ENCODE data around the gene DUSP15. TPM values are rescaled to one million over a fixed set of nuclear protein-coding genes. Genes with fewer than 3 reads are reported as not detected.
"Not testable (repeated sequence)": the region's sequence is repeated elsewhere in the genome, so short reads cannot be mapped to it uniquely, and the experiment has no call there.

The DUSP15 gene
- total RNA-seq, 2 donors from 2014 or later: not detected

DNA sequence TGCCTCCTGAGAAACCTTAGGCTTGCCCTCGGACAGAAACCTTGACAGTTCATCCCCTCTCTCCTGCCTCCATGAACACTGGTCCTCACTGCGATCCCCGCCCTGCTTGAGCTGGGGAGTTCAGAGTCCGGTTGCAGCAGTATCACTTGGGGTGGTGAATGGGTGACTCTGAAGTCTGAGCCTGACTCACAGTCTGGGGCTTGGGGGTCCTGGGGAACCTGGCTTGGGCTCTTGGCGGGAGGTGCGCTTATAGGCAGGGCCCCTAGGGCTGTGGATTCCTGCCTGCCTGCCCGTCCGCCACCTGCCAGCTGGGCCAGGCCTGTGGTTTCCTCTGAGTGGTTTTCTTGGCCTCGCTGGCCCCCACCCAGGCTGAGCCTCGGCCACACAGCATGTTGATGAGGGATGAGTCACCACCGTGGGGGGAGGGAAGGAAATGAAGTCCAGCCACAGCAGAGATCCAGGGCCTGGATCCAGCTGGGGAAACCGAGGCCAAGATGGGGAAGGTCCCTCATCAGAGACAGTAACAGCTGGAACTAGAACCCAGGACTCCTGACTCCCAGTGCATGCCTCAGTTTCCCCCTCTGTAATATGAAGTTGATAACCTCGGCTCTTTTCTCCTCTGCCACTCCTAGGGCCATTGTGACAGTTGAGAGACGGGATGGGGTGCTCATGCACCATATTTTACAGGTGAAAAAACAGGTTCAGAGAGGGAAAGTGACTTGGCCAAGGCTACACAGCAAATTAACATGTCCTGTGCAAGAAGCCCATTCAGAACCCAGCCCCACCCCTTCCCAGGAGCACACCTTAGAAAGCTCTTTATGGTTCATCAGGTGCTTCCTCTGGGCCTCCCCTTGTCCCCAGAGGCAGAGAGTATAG, 34.1 kb downstream of the DUSP15 start:
- Mint-ChIP-seq H3K27ac (peak overlapping the region; percentile 65), H3K4me3 (no peak overlapping the region), H3K27me3 (no peaks in the 10 kb centered on the region), H3K36me3 (ENCODE audit: low read depth) (no peaks in the 10 kb centered on the region), H3K4me1 (peaks cover 4% of the 10 kb centered on the region)
- no peak for DNase-seq
- no peaks in the 10 kb centered on the region for H3K9me3 ChIP-seq (ENCODE audit: control insufficient read depth, low read length, poor library complexity, severe bottlenecking)
- ATAC-seq: peak; percentile 56

DNA sequence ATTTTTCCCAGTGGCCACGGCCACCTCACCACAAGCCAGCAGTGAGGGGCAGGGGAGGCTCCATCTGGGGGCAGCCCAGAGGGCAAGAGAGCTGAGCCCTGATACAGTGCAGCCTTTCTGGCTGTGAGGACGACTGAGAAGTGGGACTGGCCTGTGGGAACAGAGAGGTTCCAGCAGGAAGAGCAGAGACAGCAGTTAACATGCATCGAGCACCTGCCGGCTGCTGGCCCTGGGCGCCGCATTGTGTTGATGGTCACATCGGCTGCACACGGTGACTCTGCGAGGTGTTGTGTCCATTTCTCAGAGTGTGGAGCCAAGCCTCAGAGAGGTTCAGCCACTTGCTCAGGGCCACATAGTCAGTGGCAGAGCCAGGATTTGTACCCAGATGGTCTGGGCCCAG, 34.8 kb downstream of the DUSP15 start:
- no peak for ATAC-seq
- Mint-ChIP-seq H3K4me1 (peaks cover 4% of the 10 kb centered on the region), H3K27ac (no peak overlapping the region), H3K36me3 (ENCODE audit: low read depth) (no peaks in the 10 kb centered on the region), H3K4me3 (no peak overlapping the region), H3K27me3 (no peaks in the 10 kb centered on the region)
- no peak for DNase-seq
- no peaks in the 10 kb centered on the region for H3K9me3 ChIP-seq (ENCODE audit: control insufficient read depth, low read length, poor library complexity, severe bottlenecking)

DNA sequence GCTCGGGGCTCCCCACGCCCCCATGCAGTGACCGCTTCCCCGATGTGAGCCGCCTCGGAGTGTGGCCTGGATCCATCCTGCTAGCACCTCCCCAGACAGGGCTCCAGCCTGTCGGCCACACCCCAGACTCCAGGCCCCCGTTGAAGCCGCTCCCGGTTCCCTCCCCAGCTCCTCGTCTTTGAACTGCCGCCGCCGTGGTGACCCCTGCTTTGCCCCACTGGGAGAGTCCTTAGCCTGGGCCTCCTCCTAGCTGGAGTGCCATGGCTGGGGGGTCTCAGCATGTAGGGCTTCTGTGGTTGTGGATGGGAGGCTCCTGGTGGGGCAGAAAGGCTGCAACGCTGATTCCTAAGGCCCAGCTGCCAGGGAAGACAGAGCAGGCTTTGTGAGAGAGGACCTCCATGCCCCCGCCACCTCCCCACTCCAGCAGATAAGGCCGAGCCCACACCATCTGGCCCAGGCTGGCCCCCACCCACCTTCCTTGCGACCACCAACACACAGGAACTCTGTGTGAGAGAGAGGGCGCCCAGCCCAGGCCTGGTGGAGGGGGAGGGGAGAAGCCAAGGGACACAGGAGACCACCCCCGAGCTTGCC, 36.3 kb downstream of the DUSP15 start:
- ATAC-seq: no peak
- Mint-ChIP-seq H3K27me3 (no peaks in the 10 kb centered on the region), H3K4me1 (peaks cover 4% of the 10 kb centered on the region)

DNA sequence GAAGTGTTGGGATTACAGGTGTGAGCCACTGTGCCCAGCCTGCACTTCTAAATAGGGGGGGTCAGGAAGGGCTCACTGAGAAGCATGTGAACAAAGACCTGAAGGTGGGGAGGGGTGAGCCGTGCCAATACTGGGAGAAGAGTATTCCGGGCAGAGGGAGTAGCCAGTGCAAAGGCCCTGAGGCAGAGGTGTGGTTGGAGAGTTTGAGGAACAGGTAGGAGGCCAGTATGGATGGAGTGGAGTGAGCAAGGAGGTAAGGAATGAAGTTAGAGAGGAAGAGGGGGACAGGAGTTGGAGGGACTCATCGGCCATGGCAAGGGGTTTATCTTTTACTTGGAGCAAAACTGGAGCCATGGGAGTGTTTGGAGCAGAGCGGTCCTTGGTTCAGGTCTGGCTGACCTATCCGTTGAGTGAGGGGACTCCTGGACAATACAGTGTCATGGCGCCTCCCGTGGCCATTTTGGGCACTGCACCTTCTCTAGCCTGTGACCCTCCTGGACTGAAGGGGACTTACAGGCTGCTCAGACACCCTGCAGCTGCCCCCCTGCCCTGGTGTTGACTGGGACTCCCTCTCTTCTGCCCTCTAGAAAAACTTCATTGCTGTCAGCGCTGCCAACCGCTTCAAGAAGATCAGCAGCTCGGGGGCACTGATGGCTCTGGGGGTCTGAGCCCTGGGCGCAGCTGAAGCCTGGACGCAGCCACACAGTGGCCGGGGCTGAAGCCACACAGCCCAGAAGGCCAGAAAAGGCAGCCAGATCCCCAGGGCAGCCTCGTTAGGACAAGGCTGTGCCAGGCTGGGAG, 37.0 kb downstream of the DUSP15 start:
- no peaks in the 10 kb centered on the region for H3K9me3 ChIP-seq (ENCODE audit: control insufficient read depth, low read length, poor library complexity, severe bottlenecking)
- no peaks in the 10 kb centered on the region for H3K36me3 Mint-ChIP-seq (ENCODE audit: low read depth)
- no peak overlapping the region for H3K27ac Mint-ChIP-seq
- DNase-seq: peak; percentile 40 to 56 (median 43)
- no peak overlapping the region for H3K4me3 Mint-ChIP-seq
- H3K4me1 Mint-ChIP-seq: peaks cover 4% of the 10 kb centered on the region
- H3K27me3 Mint-ChIP-seq: no peaks in the 10 kb centered on the region
- peak; percentile 66 for ATAC-seq

More for the DNA sequence above, 36.3 kb downstream of the DUSP15 start:
- no peak for DNase-seq
- H3K4me3 Mint-ChIP-seq: no peak overlapping the region
- no peak overlapping the region for H3K27ac Mint-ChIP-seq
- no peaks in the 10 kb centered on the region for H3K36me3 Mint-ChIP-seq (ENCODE audit: low read depth)
- H3K9me3 ChIP-seq (ENCODE audit: control insufficient read depth, low read length, poor library complexity, severe bottlenecking): no peaks in the 10 kb centered on the region

DNA sequence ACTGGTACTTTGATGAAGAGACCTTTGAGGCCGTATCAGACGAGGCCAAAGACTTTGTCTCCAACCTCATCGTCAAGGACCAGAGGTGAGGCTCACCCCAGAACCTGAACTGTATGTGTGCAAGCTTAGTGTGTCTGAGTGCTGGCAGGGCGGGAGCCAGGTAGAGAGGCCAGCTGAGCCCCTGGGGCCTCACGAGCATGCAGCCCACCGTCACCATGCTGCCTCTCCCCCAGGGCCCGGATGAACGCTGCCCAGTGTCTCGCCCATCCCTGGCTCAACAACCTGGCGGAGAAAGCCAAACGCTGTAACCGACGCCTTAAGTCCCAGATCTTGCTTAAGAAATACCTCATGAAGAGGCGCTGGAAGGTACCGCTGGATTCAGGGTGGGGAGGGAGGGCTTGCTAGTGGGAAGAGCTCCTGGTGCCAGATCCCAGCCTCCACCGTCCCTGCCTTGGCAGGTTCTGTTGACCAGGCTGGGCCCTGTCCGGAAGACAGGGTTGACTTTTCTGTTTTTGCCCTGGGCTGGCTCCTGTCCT, 38.5 kb downstream of the DUSP15 start:
- ATAC-seq (no peak), DNase-seq (no peak)
- peaks cover 4% of the 10 kb centered on the region for H3K4me1 Mint-ChIP-seq
- no peaks in the 10 kb centered on the region for H3K36me3 Mint-ChIP-seq (ENCODE audit: low read depth)
- no peaks in the 10 kb centered on the region for H3K27me3 Mint-ChIP-seq
- no peaks in the 10 kb centered on the region for H3K9me3 ChIP-seq (ENCODE audit: control insufficient read depth, low read length, poor library complexity, severe bottlenecking)
- no peak overlapping the region for H3K27ac Mint-ChIP-seq
- H3K4me3 Mint-ChIP-seq: no peak overlapping the region

DNA sequence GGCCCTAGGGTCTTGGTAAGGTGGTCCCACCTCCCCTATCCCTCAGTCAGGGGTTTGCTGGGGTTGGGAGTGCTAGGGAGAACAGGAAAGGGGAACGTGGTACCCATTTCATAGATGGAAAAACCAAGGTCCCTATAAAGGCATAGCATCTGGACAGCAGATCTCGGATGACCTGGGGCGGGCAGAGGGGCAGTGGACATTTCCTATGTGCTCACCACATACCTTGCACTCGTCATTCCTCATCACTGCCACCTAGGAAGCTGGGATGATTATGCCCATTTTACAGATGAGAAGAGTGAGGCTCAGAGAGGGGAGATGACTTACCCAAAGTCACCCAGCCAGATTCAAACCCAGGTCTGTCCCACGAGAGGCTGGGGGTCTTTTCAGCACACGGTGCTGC, 39.1 kb downstream of the DUSP15 start:
- no peaks in the 10 kb centered on the region for H3K36me3 Mint-ChIP-seq (ENCODE audit: low read depth)
- H3K9me3 ChIP-seq (ENCODE audit: control insufficient read depth, low read length, poor library complexity, severe bottlenecking): no peaks in the 10 kb centered on the region
- ATAC-seq (no peak), DNase-seq (no peak)
- H3K4me3 Mint-ChIP-seq: no peak overlapping the region
- H3K4me1 Mint-ChIP-seq: peaks cover 2% of the 10 kb centered on the region
- H3K27ac Mint-ChIP-seq: no peak overlapping the region
- H3K27me3 Mint-ChIP-seq: no peaks in the 10 kb centered on the region

DNA sequence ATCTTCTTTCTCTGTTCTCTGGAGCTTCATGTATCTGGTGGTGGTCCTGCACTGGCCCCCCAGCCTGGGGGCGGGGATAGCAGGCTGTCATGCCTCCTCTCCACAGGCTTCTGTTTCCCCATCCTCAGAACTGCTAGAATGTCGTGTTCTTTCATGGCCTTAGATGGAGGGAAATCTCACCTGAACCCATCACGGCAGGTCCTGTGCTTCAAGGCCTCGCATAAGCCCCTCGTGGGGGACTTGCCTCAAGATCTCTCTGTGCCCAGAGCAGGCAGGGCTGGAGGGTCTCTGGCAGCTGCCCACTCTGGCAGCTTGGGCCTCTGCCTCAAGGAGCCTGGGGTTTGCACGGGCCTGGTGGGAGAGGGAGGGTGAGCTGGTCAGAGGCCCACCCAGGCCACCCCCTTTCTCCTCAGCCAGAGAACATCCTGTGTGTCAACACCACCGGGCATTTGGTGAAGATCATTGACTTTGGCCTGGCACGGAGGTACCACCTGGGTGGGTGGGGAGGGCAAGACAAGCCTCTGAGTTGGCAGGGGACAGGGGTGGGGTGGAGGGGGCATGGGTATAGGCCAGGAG, 39.8 kb downstream of the DUSP15 start:
- DNase-seq (no peak), ATAC-seq (no peak)
- Mint-ChIP-seq H3K27me3 (no peaks in the 10 kb centered on the region), H3K27ac (no peak overlapping the region), H3K4me3 (no peak overlapping the region), H3K4me1 (no peaks in the 10 kb centered on the region), H3K36me3 (ENCODE audit: low read depth) (no peaks in the 10 kb centered on the region)
- H3K9me3 ChIP-seq (ENCODE audit: control insufficient read depth, low read length, poor library complexity, severe bottlenecking): no peaks in the 10 kb centered on the region

DNA sequence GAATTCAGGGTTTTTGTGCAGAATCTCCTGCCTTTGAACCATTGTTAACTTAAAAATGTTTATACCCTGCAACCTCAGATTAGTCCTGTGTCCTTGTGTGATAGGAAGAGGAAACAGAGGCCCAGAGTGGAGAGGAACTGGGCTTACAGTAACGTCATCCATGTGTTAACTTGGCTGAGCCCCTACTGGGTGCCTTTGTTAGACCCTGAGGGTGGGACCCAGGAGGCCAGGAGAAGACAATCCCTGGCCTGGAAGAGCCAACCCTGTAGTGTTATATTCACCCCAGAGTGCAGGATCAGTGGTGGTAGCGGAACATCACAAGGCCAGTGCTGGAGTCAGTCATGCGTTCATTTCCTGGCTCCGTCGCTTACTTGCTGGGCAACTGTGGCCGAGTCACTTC, 40.6 kb downstream of the DUSP15 start:
- no peaks in the 10 kb centered on the region for H3K9me3 ChIP-seq (ENCODE audit: control insufficient read depth, low read length, poor library complexity, severe bottlenecking)
- Mint-ChIP-seq H3K27me3 (no peaks in the 10 kb centered on the region), H3K36me3 (ENCODE audit: low read depth) (no peaks in the 10 kb centered on the region), H3K4me1 (no peaks in the 10 kb centered on the region), H3K27ac (no peak overlapping the region), H3K4me3 (no peak overlapping the region)
- no peak for DNase-seq
- ATAC-seq: no peak

DNA sequence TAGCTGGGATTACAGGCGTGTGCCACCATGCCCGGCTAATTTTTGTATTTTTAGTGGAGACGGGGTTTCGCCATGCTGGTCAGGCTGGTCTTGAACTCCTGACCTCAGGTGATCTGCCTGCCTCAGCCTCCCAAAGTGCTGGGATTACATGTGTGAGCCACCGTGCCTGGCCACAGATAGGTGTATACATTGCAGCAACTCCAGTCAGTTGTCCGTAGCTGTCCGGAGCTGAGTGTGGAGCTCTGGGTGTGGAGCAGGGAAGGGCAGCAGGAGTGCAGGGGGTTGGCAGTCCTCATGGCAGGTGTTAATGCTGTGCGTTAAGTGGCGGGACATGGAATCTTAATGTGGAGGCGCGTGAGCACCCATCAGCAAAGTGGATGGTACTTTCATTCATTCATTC, 42.3 kb downstream of the DUSP15 start:
- H3K36me3 Mint-ChIP-seq (ENCODE audit: low read depth); H3K4me1 Mint-ChIP-seq; ATAC-seq; H3K27me3 Mint-ChIP-seq; H3K27ac Mint-ChIP-seq; H3K4me3 Mint-ChIP-seq; H3K9me3 ChIP-seq (ENCODE audit: control insufficient read depth, low read length, poor library complexity, severe bottlenecking); DNase-seq: not testable (repeated sequence)

DNA sequence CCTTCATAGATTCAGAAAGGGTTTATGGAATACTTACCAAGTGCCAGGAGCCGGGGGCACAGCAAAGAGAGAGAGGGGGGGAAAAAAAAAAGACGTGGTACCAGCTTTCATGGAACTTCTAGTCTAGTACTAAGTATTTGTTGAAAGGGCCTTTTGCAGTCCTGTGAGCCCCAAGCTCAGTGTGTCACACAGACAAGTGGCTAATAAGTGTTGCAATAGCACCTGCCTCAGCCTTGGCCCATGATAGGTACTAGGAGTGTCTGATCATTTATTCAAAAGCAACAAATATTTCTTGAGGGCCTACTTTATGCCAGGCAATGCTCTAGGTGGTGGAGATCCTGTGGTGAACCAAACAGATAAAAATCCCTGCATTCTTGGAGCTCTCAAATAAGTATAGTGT, 43.3 kb downstream of the DUSP15 start:
- Mint-ChIP-seq H3K36me3 (ENCODE audit: low read depth) (no peaks in the 10 kb centered on the region), H3K4me1 (peaks cover 7% of the 10 kb centered on the region), H3K27ac (no peak overlapping the region), H3K27me3 (peaks cover 5% of the 10 kb centered on the region), H3K4me3 (no peak overlapping the region)
- H3K9me3 ChIP-seq (ENCODE audit: control insufficient read depth, low read length, poor library complexity, severe bottlenecking): no peaks in the 10 kb centered on the region
- DNase-seq (no peak), ATAC-seq (no peak)

DNA sequence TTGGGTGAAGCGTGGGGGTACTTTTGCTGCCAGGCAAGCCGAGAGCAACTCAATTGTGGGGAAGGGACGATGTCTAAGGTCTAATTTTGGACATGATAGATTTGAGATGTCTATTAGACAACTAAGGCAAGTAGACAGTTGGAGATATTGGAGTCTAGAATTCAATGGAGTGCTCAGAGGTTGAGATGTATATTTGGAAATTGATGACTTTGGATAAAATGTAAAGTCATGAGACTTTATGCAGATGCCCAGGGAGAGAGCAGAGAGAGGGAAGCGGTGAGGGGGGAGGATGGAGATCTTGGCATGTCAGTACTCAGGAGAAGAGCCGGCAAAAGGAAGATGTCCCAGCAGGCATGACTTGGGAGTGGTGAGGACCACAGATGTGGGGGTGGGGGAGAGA, 44.3 kb downstream of the DUSP15 start:
- Mint-ChIP-seq H3K4me1 (peaks cover 7% of the 10 kb centered on the region), H3K27ac (no peak overlapping the region), H3K27me3 (peaks cover 5% of the 10 kb centered on the region), H3K36me3 (ENCODE audit: low read depth) (no peaks in the 10 kb centered on the region), H3K4me3 (no peak overlapping the region)
- no peaks in the 10 kb centered on the region for H3K9me3 ChIP-seq (ENCODE audit: control insufficient read depth, low read length, poor library complexity, severe bottlenecking)
- ATAC-seq: no peak
- no peak for DNase-seq

DNA sequence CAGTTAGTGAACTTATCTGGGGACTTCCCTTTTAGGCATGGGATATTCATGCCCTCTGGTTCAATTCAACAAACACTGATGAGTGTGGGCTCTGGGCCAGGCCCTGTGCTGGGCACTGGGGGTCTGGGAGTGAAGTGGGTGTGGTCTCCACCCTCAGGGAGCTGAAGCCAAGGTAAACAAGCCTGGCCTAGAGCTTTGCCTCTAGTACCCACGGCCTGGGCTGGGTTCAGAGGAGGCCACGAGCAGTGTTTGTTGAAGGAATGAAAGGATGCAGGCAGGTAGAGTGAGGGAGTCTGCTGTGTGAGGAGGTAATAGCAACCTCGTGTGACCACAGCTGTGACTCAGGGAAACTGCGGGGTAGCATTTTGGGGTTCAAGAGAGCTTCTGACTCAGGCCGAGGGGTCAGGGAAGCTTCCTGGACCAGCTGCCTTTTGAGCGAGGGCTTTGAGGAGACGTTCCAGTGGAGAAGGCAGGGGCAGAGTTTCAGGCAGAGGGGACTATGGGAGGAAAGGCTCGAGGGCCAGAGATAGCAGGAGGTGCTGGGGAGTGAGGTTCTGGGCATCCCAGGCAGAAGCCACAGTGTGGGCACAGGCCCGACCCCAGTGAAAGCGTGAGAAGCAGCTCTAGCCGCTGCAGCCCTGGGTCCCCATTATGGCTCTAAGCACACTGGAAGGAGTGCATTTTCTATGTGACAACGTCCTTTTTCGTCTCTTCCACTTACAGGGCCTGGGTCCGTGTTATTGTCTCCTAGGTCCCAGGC, 45.6 kb downstream of the DUSP15 start:
- Mint-ChIP-seq H3K36me3 (ENCODE audit: low read depth) (no peaks in the 10 kb centered on the region), H3K4me1 (peaks cover 7% of the 10 kb centered on the region), H3K27ac (no peak overlapping the region), H3K4me3 (no peak overlapping the region), H3K27me3 (peaks cover 5% of the 10 kb centered on the region)
- DNase-seq (no peak), ATAC-seq (no peak)
- H3K9me3 ChIP-seq (ENCODE audit: control insufficient read depth, low read length, poor library complexity, severe bottlenecking): no peaks in the 10 kb centered on the region
